Camera-type eye (tissue), 1 donor: ENCODE data around the gene TAAR2. TPM values are rescaled to one million over a fixed set of nuclear protein-coding genes. Genes with fewer than 3 reads are reported as not detected.

Source experiments
- total RNA-seq: library from RNA; depleted of rRNA; stranded (reverse); fragments of >200 nt; gene quantifications from one replicate; pipeline ENCODE4 v1.2.3, GENCODE V29; 2014

TAAR2 gene, protein sequence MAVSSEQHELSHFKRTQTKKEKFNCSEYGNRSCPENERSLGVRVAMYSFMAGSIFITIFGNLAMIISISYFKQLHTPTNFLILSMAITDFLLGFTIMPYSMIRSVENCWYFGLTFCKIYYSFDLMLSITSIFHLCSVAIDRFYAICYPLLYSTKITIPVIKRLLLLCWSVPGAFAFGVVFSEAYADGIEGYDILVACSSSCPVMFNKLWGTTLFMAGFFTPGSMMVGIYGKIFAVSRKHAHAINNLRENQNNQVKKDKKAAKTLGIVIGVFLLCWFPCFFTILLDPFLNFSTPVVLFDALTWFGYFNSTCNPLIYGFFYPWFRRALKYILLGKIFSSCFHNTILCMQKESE
- not detected for total RNA-seq

DNA sequence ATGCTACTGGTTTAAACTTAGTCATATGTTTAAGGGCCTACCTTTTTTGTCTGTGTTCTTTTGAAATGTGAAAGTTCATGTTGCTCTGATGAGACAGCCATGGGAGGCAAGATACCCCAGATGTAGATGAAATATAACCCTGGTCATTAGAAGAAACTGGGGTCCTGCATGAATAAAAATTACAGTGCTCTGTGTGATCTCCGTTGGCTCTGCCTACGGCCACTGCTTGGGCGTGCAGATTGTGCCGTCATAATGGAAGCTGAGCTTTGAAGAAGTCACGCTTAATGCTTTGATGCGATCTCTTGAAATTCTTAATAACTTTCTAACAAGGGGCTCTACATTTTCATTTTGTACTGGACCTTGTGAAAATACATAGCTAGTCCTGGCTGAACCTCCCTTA, at the start of gene TAAR2:
Gene TAAR2 (minus strand): TSS at position 101 of the 400 bp plus-strand sequence. CDS start 0 bp downstream, at position 101.

DNA sequence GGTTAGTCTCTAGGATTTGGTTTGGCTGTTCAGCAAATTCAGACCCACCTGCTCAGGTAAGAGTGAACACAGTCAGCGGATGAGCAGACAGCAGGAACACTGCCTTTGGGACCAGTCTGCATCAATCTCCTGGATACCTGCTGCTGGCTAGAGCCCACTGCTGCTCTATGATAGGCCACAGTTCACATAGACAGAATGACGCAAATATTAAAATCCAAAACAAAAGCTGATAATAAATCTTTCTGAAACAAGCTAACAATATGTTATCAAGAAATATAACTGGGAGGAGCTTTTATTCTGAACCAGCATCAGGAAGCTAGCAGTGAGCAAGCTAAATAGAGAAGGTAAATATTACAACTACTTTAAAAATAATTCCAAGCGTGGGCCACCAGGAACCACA, 35.0 kb upstream of the TAAR2 start, which contains the start of gene TAAR1:
Gene TAAR1 (minus strand): TSS at position 101 of the 400 bp plus-strand sequence. CDS start 13,179 bp downstream, outside the sequence.

DNA sequence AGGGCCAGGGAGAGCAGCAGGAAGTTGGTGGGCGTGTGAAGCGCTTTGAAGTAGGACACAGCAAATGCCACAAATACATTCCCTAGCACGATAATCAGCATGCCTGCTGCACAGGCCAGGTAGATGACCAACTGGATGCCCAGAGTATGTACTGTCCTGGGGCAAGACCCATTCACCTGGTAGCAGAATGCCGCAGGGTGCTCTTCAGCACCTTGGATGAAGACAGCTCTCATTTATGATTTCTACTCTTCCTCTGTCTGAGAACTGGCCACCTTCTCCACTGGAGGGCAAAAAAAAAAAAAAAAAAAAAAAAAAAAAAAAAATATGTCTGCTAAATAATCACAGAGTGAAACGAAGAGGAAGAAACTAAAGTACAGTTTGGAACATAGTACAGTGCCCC, 34.6 kb downstream of the TAAR2 start, which contains the start of gene TAAR5:
Gene TAAR5 (minus strand): TSS at position 288 of the 400 bp plus-strand sequence. CDS start 55 bp downstream, at position 233.

DNA sequence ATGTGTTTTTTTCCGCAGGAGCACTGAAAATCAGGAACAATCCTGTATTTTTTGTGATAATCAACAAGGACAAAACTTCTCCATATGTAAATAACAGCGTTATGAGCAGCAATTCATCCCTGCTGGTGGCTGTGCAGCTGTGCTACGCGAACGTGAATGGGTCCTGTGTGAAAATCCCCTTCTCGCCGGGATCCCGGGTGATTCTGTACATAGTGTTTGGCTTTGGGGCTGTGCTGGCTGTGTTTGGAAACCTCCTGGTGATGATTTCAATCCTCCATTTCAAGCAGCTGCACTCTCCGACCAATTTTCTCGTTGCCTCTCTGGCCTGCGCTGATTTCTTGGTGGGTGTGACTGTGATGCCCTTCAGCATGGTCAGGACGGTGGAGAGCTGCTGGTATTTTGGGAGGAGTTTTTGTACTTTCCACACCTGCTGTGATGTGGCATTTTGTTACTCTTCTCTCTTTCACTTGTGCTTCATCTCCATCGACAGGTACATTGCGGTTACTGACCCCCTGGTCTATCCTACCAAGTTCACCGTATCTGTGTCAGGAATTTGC, 53.8 kb downstream of the TAAR2 start, which contains the start of gene TAAR6:
Gene TAAR6 (plus strand): TSS at position 102 of the 557 bp plus-strand sequence. CDS start 0 bp downstream, at position 102.

Other genes with a start within 250 kb of the TAAR2 start
- 16.7 TPM for gene MOXD1, start 222.8 kb downstream of the TAAR2 start, total RNA-seq
- gene STX7, start 111.2 kb downstream of the TAAR2 start, total RNA-seq, result 57.7 TPM
- not detected for gene TAAR9, start 86.0 kb downstream of the TAAR2 start, total RNA-seq
- gene TAAR8, start 71.6 kb downstream of the TAAR2 start, total RNA-seq, result not detected
- not detected for gene TAAR6, start 54.0 kb downstream of the TAAR2 start, total RNA-seq
- not detected for gene TAAR5, start 34.5 kb downstream of the TAAR2 start, total RNA-seq
- gene TAAR1, start 34.9 kb upstream of the TAAR2 start, total RNA-seq, result not detected
- gene VNN1, start 89.8 kb upstream of the TAAR2 start, total RNA-seq, result 0.82 TPM
- 9.0 TPM for gene VNN2, start 133.6 kb upstream of the TAAR2 start, total RNA-seq
- gene SLC18B1, start 174.4 kb upstream of the TAAR2 start, total RNA-seq, result 14.8 TPM
- gene RPS12, start 190.3 kb upstream of the TAAR2 start, total RNA-seq, result 605 TPM